UCSD-AML1 (cell line): Measurements from ENCODE around the gene TMTC2.
"Not testable (repeated sequence)": the region's sequence is repeated elsewhere in the genome, so short reads cannot be mapped to it uniquely, and the experiment has no call there.

Experiments used
- DNase-seq: peaks from one replicate; lab custom pipeline; 2025; ENCODE audit not compliant: unreplicated experiment; lab: John Stamatoyannopoulos, UW

TMTC2 gene

DNA sequence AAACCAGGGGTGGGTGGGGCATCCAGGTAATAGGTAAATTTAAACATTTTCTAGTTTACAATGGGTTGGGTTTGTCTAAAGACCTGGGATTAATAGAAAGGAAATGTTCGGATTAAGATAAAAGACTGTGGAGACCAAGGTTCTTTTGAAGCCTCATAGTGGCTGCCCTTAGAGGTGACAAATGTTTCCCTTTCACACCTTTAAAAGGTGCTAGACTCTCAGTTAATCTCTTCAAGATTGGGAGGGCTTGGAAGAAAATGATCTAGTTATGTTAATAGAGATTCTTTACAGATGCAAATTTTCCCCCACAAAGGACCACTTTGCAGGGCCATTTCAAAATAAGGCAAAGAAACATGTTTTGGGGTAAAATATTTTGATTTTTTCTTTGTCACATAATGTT is 39.0 kb downstream of the TMTC2 start:
- DNase-seq: no peak

GRCh38 chr12:82727886-82728285 is 41.2 kb downstream of the TMTC2 start:
- DNase-seq: no peak

GRCh38 chr12:82728710-82729109 is 42.0 kb downstream of the TMTC2 start:
- DNase-seq: no peak

- no peak for DNase-seq
Observed at GRCh38 chr12:82730953-82731459, 44.3 kb downstream of the TMTC2 start.

GRCh38 chr12:82740129-82741000 is 53.7 kb downstream of the TMTC2 start:
- no peak for DNase-seq

- DNase-seq: no peak
Observed at GRCh38 chr12:82745063-82745674, 58.5 kb downstream of the TMTC2 start.

- no peak for DNase-seq
Observed at GRCh38 chr12:82745807-82746206, 59.1 kb downstream of the TMTC2 start.

- no peak for DNase-seq
Observed at GRCh38 chr12:82746668-82747067, 60.0 kb downstream of the TMTC2 start.

DNA sequence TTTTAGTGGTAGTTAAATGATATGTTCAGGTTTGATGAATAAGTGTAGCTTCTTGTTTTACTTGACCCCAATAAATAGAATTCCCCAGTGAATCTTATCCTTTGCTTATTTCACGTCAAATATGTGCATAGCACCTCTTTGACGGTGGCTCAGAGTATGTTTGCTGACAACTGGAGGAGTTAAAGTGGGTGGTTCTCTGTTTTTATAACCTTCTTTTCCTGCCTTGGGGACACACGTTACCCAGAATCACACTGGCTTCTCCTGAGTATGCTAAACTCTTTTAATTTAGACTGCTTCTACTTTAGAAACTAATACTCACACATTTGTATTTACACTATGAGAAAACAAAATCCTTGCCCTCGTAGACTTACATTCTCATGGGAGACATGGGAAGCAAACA is 62.3 kb downstream of the TMTC2 start:
- no peak for DNase-seq

GRCh38 chr12:82754856-82755255 is 68.2 kb downstream of the TMTC2 start:
- no peak for DNase-seq

GRCh38 chr12:82756303-82756702 is 69.6 kb downstream of the TMTC2 start:
- no peak for DNase-seq

DNA sequence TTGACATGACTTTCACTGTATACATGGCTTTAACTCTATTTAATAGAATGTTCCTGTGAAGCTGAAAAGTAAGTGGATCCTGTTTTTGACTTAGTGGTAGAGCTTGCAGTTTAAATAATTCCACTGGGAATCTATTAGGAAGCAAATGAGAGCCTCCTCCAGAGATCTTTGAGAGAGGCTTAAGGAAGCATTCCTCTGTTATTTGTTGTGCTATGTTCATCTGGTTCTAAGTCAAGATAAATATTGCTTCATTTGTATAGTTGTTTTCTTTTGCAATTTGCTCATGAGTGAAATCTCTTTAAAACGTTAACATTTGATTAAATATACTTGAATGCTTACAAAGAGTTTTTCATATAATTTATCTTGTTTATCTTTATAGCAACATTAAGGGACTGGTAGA is 70.4 kb downstream of the TMTC2 start:
- no peak for DNase-seq

DNA sequence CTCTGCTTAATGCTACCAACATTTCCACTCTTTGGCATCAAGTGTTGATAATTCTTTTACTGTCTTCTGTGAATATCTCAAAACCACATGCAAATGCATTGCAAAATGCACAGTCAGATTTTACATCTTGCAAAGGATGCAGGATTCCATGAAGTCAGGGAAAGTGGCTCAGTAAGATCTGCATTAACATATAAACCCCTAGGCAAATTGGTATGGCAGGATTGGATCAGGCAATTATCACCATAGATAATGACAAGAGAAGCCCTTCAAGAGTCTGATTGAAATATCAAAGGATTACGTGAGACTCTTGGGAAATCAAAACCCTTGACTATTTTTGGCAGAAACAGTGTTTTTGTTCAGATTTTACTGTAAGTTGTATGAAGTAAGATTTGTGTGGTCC is 71.0 kb downstream of the TMTC2 start:
- DNase-seq: no peak

GRCh38 chr12:82758749-82759330 is 72.1 kb downstream of the TMTC2 start:
- no peak for DNase-seq

DNA sequence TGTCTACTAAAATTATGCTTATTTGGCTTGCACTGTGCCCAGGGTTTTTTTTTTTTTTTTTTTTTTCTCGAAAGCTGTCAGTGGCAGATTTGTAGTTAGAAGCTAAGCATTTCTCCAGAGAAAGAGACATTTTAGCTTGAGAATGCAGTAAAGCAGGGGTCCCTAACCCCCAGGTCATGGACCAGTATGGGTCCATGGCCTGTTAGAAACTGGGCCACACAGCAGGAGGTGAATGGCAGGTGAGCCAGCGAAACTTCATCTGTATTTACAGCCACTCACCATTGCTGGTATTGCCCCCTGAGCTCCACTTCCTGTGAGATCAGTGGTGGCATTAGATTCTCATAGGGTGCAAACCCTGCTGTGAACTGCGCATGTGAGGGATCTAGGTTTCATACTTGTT is 73.7 kb downstream of the TMTC2 start:
- peak; percentile 3 for DNase-seq

DNA sequence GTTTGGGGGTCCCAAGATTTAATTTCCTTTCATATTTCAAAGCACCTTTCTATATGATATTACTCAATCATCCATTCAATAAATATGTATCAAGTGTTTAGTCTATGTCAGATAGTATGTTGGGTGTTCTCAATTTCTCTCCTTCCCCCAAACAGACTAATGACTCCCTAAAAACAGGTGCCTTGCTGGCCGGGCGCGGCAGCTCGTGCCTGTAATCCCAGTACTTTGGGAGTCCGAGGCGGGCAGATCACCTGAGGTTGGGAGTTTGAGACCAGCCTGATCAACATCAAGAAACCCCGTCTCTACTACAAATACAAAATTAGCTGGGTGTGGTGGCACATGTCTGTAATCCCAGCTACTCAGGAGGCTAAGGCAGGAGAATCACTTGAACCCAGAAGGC is 78.5 kb downstream of the TMTC2 start:
- not testable (repeated sequence) for DNase-seq

DNA sequence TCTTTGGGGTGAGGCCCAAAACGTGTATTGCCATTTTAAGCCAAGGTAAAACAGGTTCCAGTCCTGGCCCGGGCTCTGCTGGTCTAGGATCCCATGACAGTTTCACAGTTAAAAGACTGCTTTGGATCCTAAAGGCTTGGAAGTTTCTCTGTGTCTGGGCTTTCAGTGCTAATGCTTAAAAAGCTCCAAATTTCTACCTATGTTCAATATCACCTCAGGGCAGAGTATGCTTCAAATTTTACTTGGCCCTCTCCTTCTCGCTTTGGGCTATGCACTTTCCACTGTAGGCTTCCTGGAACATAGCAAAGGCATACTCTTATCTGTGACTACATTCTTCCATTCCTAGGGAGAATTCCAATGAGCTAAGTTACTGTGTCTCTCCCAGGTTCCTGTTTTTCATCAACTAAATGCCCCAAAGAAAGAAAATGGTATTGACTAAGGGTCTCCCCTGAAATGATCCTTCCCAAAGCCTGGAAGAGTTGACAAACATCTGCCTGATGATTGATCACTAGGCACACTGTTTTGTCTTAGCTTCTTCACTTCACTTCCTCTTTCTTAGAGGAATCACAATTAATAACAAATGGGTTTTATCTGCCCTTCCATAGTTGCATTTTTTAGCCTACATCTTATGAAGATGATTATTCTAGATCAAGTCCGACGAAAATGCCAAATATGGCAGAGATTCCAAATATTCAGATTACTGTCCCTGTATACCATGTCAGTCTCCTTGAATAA is 79.4 kb downstream of the TMTC2 start:
- DNase-seq: no peak

DNA sequence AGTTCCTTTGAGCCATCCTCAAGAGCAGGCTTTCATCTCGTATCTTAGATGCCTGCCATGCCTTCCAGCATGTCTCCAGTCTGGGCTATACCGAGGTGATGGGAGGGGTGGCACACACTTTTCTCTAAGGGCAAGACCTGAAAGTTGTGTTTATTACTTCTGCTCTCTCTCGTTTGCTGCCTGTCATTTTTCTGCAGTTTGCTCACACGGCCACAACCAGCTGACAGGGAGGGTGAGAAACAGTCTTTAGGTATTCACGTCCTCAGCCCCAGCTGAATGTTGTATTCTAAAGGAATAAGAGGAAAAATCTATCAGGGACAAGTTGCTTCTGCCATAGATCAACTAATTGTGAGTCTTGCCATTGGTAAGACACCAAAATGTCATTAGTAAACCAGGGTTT is 88.0 kb downstream of the TMTC2 start:
- no peak for DNase-seq

DNA sequence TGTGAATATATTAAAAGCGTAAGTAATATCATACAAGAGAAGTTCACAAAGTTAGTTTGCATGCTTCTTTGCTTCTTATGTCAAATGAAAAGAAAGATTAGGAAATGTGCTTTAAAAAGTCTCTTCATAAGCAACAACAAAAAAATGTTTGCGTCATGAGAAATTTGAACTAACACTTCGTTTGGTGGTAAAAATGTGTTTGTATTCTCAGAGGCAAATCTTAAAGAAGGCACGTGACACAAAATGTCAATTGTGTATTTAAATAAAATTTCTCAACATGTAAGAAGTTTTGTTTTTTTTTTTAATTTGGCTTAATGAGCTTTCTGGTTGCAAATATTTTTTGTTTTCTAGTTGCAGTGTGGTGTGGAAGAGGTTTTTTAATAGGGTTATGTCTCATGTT is 93.8 kb downstream of the TMTC2 start:
- DNase-seq: no peak

- DNase-seq: no peak
Observed at GRCh38 chr12:82781309-82781997, 94.7 kb downstream of the TMTC2 start.

DNA sequence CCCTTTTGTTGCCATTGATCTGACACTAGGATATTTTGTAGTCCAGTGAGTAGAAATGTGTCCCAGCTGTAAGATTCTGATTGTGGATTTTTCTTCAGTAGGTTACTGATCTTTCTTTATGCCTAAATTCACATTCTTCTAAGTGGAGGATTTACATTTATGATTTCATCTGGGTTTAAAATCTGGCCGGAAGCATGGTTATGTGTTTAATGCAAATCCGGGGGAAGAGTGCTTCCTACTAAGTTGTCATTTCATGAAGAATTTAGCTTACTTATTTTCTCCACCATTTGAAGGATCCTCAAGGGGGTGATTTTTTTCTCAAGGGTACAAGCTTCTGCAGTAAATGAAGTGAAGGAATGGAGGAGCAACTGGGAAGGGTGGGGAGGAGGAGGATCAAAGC is 96.7 kb downstream of the TMTC2 start:
- DNase-seq: no peak
